Measurements from ENCODE around the gene ANKRD13D.
"Not testable (repeated sequence)": the region's sequence is repeated elsewhere in the genome, so short reads cannot be mapped to it uniquely, and the experiment has no call there.

The ANKRD13D gene

DNA sequence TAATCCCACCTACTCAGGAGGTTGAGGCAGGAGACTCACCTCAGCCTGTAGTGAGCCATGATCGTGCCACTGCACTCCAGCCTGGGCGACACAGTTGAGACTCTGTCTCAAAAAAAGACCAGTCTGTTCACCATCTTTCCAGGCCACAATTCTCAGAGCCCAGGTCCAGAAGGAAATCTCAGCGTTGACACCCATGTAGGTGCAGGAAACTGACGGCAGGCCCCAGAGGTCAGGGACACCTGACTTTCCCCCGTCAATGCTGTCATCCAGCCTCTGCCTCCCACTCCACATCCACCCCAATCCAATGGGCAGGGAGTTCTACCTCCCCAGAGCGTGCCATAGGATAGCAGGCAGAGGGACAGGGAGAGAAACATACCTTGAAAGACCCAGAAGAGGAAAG is 28.7 kb upstream of the ANKRD13D start:
- Histone ChIP-seq H3K27ac (ENCODE audit: low read depth, low read length) (no peak overlapping the region), H2BK5ac (ENCODE audit: low read depth, low read length, poor library complexity) (no peak overlapping the region), H3K79me1 (ENCODE audit: low read length) (peaks cover 5% of the 10 kb centered on the region), H2AFZ (ENCODE audit: insufficient read depth, low read length, poor library complexity) (no peak overlapping the region), H4K12ac (ENCODE audit: low read depth, low read length) (no peak overlapping the region), H2AK5ac (ENCODE audit: low read length) (no peak overlapping the region), H3K9me3 (ENCODE audit: insufficient read depth, low read depth, low read length) (no peaks in the 10 kb centered on the region), H3K23ac (ENCODE audit: low read length) (no peak overlapping the region), H3K4me3 (ENCODE audit: low read depth, low read length) (no peak overlapping the region), H4K91ac (ENCODE audit: low read depth, low read length) (no peak overlapping the region), H4K8ac (ENCODE audit: low read depth, low read length) (no peak overlapping the region), H3K4ac (ENCODE audit: low read depth, low read length) (no peak overlapping the region), H2BK12ac (ENCODE audit: low read length) (no peak overlapping the region), H3K36me3 (ENCODE audit: control insufficient read depth in 1 of 2, insufficient read depth in 2 of 2, low read length in 2 of 2) (peaks cover 14 to 16% of the 10 kb centered on the region in 2 experiments), H3K18ac (ENCODE audit: low read length) (no peak overlapping the region), H3K4me1 (ENCODE audit: control insufficient read depth in 1 of 2, insufficient read depth in 2 of 2, low read length in 2 of 2) (peaks cover 5 to 12% of the 10 kb centered on the region in 2 experiments), H3K14ac (ENCODE audit: low read length) (no peak overlapping the region), H2BK120ac (ENCODE audit: insufficient read depth, low read length, poor library complexity) (no peak overlapping the region), H3K9ac (ENCODE audit: low read length) (no peak overlapping the region), H3K4me2 (ENCODE audit: low read length) (no peak overlapping the region), H3K79me2 (ENCODE audit: control insufficient read depth, insufficient read depth, low read length, poor library complexity) (no peaks in the 10 kb centered on the region), H3K27me3 (ENCODE audit: insufficient read depth, low read length) (no peaks in the 10 kb centered on the region)
- no CpG with 5 or more reads among the region's 6 CpGs for WGBS (ENCODE audit: extremely low coverage, insufficient coverage, insufficient read length)
- DNase-seq, result no peak

DNA sequence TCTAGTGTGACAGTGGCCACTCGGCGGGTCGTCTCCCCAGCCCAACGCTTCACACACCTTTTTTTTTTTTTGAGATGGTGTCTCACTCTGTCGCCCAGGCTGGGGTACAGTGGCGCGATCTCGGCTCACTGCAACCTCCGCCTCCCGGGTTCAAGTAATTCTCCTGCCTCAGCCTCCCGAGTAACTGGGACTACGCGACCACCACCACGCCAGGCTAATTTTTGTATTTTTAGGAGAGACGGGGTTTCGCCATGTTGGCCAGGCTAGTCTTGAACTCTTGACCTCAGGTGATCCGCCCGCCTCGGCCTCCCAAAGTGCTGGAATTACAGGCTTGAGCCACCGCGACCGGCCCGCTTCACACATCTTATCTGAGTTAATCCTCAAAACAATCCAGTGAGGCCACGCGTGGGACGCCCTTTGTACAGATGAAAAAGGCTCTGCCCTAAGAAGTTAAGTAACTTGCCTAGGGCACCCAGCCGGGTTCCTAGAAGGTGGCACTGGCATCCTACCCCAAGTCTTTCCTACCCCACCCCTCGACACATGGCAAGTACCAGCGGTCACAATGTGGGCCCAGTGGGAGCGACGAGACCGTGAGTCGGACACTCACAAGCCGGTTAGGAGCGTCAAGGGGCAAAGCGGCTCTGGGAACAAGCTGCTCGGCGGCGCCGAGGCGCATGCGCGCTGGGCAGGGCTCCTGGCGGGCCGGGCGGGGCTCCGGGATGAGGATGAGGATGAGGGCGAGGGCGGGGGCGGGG is 28.0 kb upstream of the ANKRD13D start:
- H4K91ac ChIP-seq (ENCODE audit: low read depth, low read length), result peak overlapping the region; percentile 49
- H3K23ac ChIP-seq (ENCODE audit: low read length); H2AK5ac ChIP-seq (ENCODE audit: low read length); H3K4ac ChIP-seq (ENCODE audit: low read depth, low read length); H3K79me1 ChIP-seq (ENCODE audit: low read length); H3K27me3 ChIP-seq (ENCODE audit: insufficient read depth, low read length); H3K9me3 ChIP-seq (ENCODE audit: insufficient read depth, low read depth, low read length); H3K9ac ChIP-seq (ENCODE audit: low read length); H3K27ac ChIP-seq (ENCODE audit: low read depth, low read length); H3K79me2 ChIP-seq (ENCODE audit: control insufficient read depth, insufficient read depth, low read length, poor library complexity); H4K12ac ChIP-seq (ENCODE audit: low read depth, low read length); H3K36me3 ChIP-seq (ENCODE audit: control insufficient read depth in 1 of 2, insufficient read depth in 2 of 2, low read length in 2 of 2): not testable (repeated sequence)
- H3K4me2 ChIP-seq (ENCODE audit: low read length), result peak overlapping the region; percentile 87
- H3K4me1 ChIP-seq (ENCODE audit: control insufficient read depth in 1 of 2, insufficient read depth in 2 of 2, low read length in 2 of 2), result peaks cover 5 to 14% of the 10 kb centered on the region in 2 experiments
- peak overlapping the region; percentile 43 for H2BK5ac ChIP-seq (ENCODE audit: low read depth, low read length, poor library complexity)
- H3K4me3 ChIP-seq (ENCODE audit: low read depth, low read length), result peak overlapping the region; percentile 10
- H2AFZ ChIP-seq (ENCODE audit: insufficient read depth, low read length, poor library complexity), result peak overlapping the region; percentile 89
- peak overlapping the region; percentile 84 for H3K18ac ChIP-seq (ENCODE audit: low read length)
- peak overlapping the region; percentile 88 for H4K8ac ChIP-seq (ENCODE audit: low read depth, low read length)
- peak overlapping the region; percentile 73 for H2BK12ac ChIP-seq (ENCODE audit: low read length)
- H2BK120ac ChIP-seq (ENCODE audit: insufficient read depth, low read length, poor library complexity), result peak overlapping the region; percentile 62
- peak; percentile 64 to 82 for DNase-seq
- WGBS (ENCODE audit: extremely low coverage, insufficient coverage, insufficient read length), result no CpG with 5 or more reads among the region's 50 CpGs
- H3K14ac ChIP-seq (ENCODE audit: low read length), result peak overlapping the region; percentile 60

DNA sequence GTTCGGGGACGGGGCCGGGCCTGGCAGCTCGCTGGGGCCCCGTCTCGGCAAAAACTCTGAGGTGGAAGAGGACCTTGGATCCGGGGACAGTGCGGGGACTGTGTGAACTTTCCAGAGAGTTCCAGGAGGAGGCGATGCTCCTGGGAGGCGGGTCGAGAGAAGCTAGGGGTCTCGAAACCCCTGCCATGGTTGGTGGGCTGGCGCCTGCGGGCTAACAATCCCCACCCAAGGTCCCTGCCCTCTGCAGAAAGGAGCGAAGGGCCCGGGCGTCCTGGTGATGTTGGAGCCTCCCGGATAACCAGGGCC is 27.5 kb upstream of the ANKRD13D start:
- no peak overlapping the region for H3K9ac ChIP-seq (ENCODE audit: low read length)
- H3K14ac ChIP-seq (ENCODE audit: low read length), result no peak overlapping the region
- H3K9me3 ChIP-seq (ENCODE audit: insufficient read depth, low read depth, low read length), result no peaks in the 10 kb centered on the region
- no peak overlapping the region for H3K23ac ChIP-seq (ENCODE audit: low read length)
- peaks cover 5% of the 10 kb centered on the region for H3K79me1 ChIP-seq (ENCODE audit: low read length)
- H3K4me3 ChIP-seq (ENCODE audit: low read depth, low read length), result no peak overlapping the region
- H3K4me1 ChIP-seq (ENCODE audit: control insufficient read depth in 1 of 2, insufficient read depth in 2 of 2, low read length in 2 of 2), result peaks cover 5 to 14% of the 10 kb centered on the region in 2 experiments
- H2BK12ac ChIP-seq (ENCODE audit: low read length), result no peak overlapping the region
- no peak overlapping the region for H3K27ac ChIP-seq (ENCODE audit: low read depth, low read length)
- H2AFZ ChIP-seq (ENCODE audit: insufficient read depth, low read length, poor library complexity), result peak overlapping the region; percentile 20
- no peak overlapping the region for H4K12ac ChIP-seq (ENCODE audit: low read depth, low read length)
- peak overlapping the region; percentile 41 for H4K8ac ChIP-seq (ENCODE audit: low read depth, low read length)
- no peak for DNase-seq
- no peak overlapping the region for H3K4ac ChIP-seq (ENCODE audit: low read depth, low read length)
- WGBS (ENCODE audit: extremely low coverage, insufficient coverage, insufficient read length), result no CpG with 5 or more reads among the region's 18 CpGs
- H3K18ac ChIP-seq (ENCODE audit: low read length), result no peak overlapping the region
- no peak overlapping the region for H2AK5ac ChIP-seq (ENCODE audit: low read length)
- H3K79me2 ChIP-seq (ENCODE audit: control insufficient read depth, insufficient read depth, low read length, poor library complexity), result peaks cover 1% of the 10 kb centered on the region
- no peak overlapping the region for H2BK120ac ChIP-seq (ENCODE audit: insufficient read depth, low read length, poor library complexity)
- no peak overlapping the region for H4K91ac ChIP-seq (ENCODE audit: low read depth, low read length)
- peaks cover 5% of the 10 kb centered on the region in 2 experiments for H3K36me3 ChIP-seq (ENCODE audit: control insufficient read depth in 1 of 2, insufficient read depth in 2 of 2, low read length in 2 of 2)
- H2BK5ac ChIP-seq (ENCODE audit: low read depth, low read length, poor library complexity), result no peak overlapping the region
- H3K27me3 ChIP-seq (ENCODE audit: insufficient read depth, low read length), result no peaks in the 10 kb centered on the region
- peak overlapping the region; percentile 53 for H3K4me2 ChIP-seq (ENCODE audit: low read length)

DNA sequence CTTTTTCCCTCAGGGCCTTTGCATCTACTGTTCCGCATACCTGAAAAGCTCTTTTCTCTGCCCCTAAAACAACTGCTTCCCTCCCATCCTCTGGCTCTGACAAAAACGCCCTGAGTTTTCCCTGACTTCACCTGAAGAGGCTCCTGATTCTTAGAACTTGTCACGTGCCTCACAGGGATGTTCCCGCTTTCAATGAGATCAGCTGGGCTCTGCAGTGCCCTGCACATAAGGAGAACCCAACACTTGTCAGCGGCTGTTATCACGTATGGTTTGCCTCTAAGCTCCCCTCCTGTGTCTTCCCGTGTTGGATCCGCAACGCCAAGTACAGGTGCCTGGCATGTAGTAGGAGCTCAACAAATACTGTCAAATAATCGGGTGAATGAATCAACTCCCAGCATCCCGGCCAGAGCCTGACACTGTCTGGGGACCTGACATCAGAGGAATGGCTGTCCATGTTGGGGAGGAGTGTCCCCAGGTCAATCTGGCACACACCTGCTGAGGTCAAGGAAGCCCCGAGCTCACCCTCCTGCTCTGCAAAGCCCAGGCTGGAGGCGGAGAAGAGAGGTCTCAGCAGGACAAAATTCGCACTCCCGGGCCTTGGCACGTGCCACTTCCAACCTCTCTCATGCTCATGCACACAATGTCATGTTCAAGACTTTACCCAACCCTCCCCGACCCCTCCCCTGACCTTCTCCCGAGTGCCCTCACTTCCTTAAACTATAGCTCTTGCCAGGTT is 27.0 kb upstream of the ANKRD13D start:
- Histone ChIP-seq H2AK5ac (ENCODE audit: low read length) (no peak overlapping the region), H2BK120ac (ENCODE audit: insufficient read depth, low read length, poor library complexity) (no peak overlapping the region), H3K23ac (ENCODE audit: low read length) (no peak overlapping the region), H3K9ac (ENCODE audit: low read length) (no peak overlapping the region), H3K27ac (ENCODE audit: low read depth, low read length) (no peak overlapping the region), H3K27me3 (ENCODE audit: insufficient read depth, low read length) (no peaks in the 10 kb centered on the region), H3K18ac (ENCODE audit: low read length) (no peak overlapping the region), H3K79me1 (ENCODE audit: low read length) (peaks cover 9% of the 10 kb centered on the region), H3K4me1 (ENCODE audit: control insufficient read depth in 1 of 2, insufficient read depth in 2 of 2, low read length in 2 of 2) (peaks cover 5 to 16% of the 10 kb centered on the region in 2 experiments), H2AFZ (ENCODE audit: insufficient read depth, low read length, poor library complexity) (no peak overlapping the region), H3K14ac (ENCODE audit: low read length) (no peak overlapping the region), H2BK12ac (ENCODE audit: low read length) (no peak overlapping the region), H3K9me3 (ENCODE audit: insufficient read depth, low read depth, low read length) (no peaks in the 10 kb centered on the region), H3K4ac (ENCODE audit: low read depth, low read length) (no peak overlapping the region), H3K4me3 (ENCODE audit: low read depth, low read length) (no peak overlapping the region), H2BK5ac (ENCODE audit: low read depth, low read length, poor library complexity) (no peak overlapping the region), H3K4me2 (ENCODE audit: low read length) (peak overlapping the region; percentile 53), H3K79me2 (ENCODE audit: control insufficient read depth, insufficient read depth, low read length, poor library complexity) (peaks cover 6% of the 10 kb centered on the region), H4K12ac (ENCODE audit: low read depth, low read length) (no peak overlapping the region), H4K8ac (ENCODE audit: low read depth, low read length) (peak overlapping the region; percentile 41), H3K36me3 (ENCODE audit: control insufficient read depth in 1 of 2, insufficient read depth in 2 of 2, low read length in 2 of 2) (peaks cover 3% of the 10 kb centered on the region in 2 experiments), H4K91ac (ENCODE audit: low read depth, low read length) (no peak overlapping the region)
- WGBS (ENCODE audit: extremely low coverage, insufficient coverage, insufficient read length), result no CpG with 5 or more reads among the region's 18 CpGs
- DNase-seq, result peak; percentile 65 to 77
